ENCODE results near the gene PPP1R3E.
"Not testable (repeated sequence)": the region's sequence is repeated elsewhere in the genome, so short reads cannot be mapped to it uniquely, and the experiment has no call there.

The PPP1R3E gene, protein sequence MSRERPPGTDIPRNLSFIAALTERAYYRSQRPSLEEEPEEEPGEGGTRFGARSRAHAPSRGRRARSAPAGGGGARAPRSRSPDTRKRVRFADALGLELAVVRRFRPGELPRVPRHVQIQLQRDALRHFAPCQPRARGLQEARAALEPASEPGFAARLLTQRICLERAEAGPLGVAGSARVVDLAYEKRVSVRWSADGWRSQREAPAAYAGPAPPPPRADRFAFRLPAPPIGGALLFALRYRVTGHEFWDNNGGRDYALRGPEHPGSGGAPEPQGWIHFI

DNA sequence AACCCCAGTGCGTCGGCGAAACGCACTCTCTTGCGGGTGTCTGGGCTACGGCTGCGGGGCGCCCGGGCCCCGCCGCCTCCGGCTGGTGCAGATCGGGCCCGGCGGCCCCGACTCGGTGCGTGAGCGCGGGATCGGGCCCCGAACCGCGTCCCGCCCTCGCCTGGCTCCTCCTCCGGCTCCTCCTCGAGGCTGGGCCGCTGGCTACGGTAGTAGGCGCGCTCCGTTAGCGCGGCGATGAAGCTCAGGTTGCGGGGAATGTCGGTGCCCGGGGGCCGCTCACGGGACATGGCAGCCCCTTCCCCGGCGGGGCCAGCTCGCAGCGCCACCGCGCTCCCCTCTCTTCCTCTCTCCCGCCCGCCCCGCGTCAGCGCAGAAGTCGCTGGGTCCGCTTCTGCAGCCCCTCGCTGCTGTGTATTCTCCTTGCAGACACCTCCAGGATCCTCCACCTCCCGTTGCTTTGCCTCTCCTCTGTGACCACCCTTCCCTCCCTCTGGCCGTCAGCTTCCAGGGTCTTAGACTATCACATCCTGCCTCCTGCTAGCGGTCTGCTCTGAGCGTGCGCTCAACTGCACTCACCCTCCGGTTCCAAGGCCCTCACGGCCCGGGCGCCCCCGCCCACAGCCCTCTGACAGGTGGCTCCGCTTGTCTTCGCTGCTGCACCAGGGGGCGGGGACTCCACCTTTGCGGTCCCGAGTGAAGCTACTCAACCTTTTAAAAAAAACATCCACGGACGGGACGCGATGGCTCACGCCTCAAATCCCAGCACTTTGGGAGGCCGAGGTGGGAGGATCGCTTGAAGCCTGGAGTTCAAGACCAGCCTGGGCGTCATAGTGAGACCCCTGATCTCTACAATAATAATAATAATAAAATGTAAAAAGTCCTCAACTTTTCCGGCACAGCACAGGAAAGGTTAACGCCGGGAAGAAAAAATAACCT is at the start of gene PPP1R3E:
Gene PPP1R3E, minus strand, starts transcription at position 570 of the 936 bp plus-strand sequence. Its CDS starts 283 bp downstream, at position 287.
- DNase-seq: peak; percentile 56

DNA sequence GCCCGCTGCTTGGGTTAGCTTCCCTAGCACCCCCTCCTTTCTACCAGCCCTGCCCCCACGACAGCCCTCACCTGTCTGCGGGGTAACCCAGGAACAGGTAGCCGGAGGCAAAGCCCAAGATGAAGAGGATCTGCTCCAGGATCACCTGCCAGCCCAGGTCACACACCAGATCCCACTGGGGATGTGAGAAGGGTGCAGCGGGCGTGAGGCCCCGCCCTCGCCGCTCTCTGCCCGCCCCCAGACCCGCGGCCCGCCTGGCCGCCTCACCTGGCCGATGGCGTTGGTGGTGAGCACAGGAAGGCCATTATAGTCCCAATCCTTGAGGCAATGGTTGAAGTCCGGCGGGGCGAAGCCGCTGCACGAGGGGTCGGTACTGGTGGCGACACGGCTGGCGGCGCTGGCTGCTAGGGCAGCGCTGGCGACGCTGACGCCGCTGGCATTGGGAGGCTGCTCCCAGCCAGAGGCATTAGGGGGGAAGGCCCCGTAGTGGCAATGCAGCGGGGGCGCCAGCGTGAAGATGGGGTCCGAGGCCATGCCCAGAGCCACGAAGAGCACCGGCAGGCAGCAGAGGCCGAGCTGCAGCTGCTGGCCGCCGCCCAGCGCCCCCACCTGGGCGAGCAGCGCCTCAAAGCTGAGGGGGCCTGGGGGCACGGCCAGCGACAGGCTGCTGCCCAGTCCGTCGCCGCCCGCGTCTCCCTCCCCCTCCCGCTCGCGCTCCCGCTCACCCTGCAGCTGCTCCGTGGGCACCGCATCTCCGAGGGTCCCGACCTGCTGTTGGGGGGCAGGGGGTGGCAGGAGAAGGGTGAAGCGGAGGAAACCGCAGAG is 49.2 kb upstream of the PPP1R3E start:
- no peak for DNase-seq

DNA sequence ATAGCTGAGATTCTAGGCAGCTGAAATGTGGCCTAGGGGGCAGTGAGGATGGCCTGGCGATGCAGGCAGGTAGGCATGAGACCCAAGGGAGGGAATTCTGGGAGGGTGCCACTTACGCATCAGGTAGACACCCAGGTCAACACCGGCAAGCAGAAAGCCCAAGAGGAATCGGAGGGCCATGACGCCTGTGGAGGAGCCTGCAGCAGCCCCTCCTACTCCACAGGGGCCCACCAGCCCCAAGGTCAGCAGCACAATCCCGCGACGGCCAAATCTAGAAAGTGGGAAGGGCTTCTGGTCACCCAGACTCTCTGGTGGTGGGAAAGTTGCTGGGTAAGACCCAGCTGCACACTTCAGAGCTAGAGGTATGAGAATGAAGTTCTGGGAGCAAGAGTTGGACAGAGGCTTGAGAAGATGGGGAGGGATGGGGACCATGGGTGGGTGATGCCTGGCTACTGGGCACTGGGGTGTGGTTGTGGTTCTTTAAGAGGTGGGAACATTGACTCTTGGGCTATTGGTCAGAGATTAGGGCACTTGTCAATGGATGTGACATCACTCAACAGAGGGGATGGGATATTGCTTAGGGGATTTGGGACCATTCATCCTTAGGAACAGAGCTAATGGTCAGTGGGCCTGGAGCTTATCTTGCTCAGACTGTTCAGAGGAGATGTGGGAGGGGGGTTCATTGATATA is 46.6 kb upstream of the PPP1R3E start:
- no peak for DNase-seq

DNA sequence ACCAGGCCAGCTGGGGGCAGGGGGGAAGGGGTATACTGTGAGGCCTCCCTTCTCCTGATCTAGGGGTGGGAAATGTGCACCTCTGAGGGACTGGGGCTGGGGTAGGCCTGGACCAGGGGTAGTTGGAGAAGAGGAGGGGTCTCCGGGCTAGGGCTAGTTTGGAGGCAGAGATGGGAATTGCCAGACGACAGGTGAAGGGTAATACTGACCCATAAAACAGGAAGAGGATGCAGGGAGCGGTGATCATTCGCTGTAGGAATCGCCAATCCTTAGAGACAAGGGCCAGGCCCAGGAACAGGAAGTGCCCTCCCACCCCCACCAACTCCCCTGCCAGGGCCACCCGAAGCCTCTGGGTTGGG is 45.6 kb upstream of the PPP1R3E start:
- no peak for DNase-seq

DNA sequence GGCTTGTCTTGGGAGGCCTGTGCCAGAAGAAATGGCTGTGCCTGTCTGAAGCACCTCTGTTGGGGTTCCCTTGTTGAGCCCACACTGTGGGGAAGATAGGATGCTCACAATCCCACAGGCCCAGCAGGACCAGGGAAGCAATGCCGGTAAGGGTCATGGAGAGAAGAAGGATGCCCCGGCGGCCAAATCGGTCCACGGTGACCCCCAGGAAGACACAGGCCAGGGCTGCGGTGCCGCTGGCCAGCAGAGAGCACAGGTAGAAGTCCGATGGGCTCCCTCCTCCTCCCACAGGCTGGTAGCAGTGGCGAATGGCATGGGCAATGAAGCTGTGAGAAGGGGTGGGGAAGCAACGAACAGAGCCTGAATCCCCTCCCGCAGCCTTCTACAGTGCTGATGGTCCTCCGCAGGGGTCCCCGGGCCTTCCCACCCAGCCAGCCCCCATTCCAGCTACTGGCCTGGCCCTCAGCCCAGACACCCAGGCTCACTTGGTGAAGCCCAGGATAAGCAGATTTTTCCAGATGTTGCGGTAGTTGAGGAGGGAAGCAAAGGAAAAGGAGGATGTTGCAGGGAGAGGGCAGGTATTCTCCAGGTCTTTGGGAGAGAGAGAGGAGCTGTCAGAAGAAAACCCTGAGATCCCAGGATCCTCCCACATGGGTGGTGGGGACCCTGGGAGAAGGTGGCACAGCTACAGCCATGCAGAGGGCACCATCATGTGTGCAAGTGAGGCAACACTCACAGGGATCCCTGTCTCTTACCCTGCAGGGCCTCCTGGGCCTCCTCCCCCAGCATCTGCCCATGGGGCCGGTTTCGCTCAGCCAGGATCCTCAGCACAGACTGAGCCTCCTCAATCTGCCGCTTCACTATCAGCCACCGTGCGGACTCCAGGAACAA is 45.0 kb upstream of the PPP1R3E start:
- no peak for DNase-seq

DNA sequence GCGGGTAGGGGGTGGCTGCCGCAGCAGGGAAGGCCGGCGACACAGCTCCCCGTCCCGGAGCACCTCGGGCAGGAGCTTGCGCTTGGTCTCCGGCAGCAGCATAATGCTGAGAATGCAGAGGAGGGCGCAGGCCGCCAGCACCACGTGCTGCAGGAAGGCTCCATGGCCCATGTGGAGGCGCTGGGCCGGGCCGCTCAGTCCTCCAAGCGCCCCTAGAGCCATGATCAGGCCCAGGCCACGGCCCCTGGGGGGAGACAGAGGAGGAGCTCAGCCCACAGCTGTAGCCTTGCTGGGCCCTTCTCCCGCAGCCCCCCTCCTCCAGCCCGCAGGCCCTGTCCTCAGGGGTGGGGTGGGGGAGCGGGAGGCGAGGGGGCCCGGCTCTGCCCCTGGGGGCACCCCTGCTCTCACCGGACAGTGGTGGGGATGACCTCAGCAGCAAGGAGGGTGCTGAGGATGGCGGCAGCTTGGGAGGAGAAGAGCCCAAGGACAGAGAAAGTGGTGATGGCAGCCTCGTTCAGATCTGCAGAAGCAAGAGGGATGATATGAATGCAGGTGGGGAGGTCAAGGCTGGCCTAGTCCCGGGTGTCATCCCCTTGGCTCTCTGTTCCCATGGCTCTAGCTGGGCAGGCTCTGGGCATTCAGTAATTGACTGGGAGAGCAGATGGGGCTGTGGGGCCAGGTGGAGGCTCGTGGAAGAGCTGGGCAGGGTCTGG is 44.2 kb upstream of the PPP1R3E start:
- DNase-seq: no peak

DNA sequence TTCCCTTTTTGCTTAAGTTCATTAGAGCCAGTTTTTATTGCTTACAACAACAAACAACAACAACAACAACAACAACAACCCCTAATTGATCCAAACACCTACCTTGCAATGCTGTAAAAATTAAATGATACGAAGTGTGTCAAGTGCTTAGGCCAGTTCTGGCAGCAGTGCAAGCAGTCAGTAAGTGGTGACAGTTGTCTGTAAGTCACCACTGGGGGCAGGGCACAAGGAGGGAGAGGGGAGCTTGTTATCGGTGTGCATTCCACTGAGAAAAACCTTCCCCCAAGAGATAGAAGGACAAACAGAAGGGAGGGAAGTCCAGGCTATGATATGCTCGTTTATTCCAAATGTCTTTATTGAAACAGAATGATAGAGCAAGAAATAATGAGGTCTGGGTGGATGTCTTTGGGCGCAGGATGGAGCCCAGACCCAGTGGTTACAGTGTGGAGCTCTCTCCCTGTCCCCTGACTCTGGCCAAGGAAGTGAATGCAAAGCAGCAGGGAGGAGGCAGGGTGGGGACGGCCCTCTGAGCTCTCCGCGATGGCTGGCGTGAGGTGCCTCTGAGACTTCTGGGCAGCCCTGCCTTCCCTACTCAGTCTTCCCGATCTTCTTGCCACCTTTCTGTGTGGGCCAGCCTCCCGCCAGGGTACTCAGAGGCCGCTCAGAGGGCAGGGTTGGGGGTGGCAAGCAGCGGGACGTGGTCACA is 43.5 kb upstream of the PPP1R3E start:
- DNase-seq: no peak

DNA sequence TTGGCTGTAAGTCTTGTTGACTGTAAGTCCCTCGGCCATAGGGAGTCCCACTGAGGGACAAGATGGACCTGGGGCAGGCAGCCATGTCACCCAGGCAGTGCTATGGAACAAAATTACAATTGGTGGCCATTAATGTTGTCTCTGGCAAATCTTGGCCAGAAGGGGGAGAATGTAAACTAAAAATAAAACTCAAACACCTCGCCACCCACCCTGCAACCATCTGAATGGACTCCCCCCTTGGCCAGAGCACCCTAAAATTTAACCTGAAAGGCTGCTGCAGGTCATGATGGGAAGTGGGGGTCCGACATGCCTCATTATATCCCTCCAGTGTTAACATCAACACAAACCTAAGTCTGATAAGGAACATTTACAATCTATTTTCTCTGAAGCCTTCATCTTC is 41.8 kb upstream of the PPP1R3E start:
- DNase-seq: no peak

DNA sequence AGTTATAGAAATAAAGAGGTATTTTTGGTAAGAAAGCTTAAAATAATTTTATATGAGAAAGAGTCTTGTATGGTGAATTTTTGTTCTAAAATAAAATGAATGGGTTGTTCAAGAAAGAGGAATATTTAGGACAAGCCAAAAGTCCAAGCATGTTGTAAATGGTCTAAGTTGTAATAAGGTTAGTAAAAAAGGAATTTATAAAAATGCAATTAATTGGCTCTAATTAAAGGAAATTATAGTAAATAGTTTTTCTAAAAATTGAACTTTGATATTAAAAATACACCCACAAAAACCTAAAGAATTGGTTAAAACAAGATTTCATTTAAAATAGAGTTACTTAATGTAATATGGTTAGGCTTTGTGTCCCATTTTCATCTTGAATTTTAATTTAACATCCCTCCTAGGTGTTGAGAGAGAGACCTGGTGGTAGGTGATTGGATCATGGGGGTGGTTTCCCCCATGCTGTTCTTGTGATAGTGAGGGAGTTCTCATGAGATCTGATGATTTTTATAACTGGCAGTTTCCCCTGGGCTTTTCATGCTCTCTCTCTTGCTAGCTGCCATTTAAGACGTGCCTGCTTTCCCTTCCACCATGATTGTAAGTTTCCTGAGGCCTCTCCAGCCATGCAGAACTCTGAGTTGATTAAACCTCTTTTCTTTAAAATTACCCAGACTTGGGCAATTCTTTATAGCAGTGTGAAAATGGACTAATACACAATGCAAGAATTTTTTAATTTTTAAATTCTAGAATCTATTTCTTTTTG is 37.0 kb upstream of the PPP1R3E start:
- DNase-seq: no peak

DNA sequence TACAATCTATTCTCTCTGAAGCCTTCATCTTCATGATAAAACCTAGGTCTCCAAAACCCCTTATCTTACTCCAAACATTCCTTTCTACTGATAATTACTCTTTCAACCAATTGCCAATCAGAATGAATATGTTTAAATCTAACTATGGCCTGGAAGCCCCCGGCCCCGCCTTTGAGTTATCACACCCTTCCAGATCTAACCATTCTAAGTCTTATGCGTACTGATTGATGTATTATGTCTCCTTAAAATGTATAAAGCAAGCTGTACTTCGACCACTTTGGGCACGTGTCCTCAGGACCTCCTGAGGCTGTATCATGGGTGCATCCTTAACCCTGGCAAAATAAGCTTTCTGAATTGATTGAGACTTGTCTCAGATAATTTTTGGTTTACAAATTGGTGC is 33.0 kb upstream of the PPP1R3E start:
- DNase-seq: no peak

DNA sequence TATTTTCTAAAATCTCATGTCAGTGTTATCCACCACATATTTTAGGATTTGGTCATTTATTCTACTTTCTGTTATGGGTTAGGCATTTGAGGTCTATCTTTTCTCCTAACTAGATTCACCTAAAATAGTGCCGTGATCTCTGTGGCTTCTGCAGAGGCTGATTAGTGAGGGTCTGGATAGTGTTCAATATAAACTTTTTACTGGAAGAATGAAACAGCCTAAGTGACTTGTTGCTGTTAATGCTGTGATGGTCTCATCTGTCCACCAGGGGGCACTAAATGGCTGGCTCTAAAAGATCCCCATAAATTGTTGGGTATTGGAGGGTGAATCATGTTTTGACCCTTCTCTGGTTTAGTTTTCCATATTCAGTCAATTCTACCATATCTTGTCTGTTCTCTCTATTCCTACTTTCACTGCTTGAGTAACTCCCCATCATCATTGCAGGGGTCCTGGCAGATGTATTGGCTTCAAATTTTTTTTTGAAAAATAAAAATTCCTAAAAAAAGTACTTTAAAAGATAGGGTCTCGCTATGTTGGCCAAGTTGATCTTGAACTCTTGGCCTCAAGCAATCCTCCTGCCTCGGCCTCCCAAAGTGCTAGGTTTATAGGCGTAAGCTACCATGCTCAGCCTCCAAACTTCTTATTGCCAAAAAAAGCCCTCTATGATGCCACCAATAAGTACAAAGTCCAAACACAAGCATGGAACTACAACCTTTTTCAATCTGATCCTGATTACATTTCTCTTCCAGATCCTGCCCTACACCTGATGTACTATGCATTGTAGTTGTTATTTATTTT is 25.5 kb upstream of the PPP1R3E start:
- DNase-seq: peak; percentile 41

DNA sequence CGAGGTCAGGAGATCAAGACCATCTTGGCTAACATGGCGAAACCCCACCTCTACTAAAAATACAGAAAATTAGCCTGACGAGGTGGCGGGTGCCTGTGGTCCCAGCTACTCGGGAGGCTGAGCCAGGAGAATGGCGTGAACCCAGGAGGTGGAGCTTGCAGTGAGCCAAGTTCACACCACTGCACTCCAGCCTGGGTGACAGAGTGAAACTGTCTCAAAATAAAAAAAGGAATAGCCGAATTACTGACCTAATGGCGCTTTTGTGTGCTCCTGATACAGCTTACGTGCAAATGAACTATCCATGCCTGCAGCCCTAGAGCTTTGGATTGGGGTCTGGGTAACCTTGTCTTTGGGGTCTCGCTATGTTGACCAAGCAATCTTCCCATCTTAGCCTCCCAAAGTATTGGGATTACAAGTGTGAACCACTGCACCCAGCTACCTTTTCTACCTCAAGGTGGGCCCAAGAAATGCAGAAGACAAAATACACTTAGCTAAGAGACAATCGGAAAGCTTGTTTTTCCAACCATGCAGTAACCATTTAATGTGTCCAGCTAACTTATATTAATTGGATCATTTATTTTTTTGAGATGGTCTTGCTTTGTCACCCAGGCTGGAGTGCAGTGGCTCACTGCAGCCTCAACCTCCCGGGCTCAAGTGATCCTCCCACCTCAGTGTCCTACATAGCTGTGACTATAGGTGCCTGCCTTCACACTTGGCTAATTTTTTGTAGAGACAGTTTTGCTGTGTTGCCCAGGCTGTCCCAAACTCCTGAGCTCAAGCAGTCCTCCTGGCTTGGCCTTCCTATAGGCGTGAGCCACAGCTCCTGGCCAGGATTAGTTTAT is 24.1 kb upstream of the PPP1R3E start:
- no peak for DNase-seq

DNA sequence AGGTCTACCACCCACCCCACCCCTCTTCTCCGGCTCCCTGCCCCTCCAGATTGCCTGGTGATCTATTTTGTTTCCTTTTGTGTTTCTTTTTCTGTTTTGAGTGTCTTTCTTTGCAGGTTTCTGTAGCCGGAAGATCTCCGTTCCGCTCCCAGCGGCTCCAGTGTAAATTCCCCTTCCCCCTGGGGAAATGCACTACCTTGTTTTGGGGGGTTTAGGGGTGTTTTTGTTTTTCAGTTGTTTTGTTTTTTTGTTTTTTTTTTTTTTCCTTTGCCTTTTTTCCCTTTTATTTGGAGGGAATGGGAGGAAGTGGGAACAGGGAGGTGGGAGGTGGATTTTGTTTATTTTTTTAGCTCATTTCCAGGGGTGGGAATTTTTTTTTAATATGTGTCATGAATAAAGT is 23.1 kb upstream of the PPP1R3E start:
- not testable (repeated sequence) for DNase-seq

DNA sequence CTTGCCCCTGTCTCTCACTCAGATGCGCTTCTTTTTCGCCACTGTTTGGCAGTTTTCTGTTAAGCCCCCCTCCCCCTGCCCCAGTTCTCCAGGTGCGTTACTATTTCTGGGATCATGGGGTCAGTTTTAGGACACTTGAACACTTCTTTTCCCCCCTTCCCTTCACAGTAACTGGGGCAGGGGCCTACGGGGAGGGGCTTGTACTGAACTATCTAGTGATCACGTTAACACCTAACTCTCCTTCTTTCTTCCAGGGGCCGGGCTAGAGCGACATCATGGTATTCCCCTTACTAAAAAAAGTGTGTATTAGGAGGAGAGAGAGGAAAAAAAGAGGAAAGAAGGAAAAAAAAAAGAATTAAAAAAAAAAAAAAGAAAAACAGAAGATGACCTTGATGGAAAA is 22.3 kb upstream of the PPP1R3E start:
- no peak for DNase-seq

DNA sequence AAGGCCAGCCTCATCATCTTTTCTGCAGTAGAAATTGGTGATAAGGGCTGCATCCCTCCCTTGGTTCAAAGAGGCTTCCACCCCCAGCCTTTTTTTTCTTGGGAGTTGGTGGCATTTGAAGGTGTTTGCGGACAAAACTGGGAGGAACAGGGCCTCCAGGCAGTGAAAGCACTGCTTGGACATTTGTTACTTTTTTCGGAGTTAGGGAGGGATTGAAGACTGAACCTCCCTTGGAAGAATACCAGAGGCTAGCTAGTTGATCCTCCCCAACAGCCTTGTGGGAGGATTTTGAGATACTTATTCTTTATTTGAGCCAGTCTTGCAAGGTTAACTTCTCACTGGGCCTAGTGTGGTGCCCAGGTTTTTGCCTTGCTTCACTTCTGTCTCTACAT is 21.8 kb upstream of the PPP1R3E start:
- no peak for DNase-seq

DNA sequence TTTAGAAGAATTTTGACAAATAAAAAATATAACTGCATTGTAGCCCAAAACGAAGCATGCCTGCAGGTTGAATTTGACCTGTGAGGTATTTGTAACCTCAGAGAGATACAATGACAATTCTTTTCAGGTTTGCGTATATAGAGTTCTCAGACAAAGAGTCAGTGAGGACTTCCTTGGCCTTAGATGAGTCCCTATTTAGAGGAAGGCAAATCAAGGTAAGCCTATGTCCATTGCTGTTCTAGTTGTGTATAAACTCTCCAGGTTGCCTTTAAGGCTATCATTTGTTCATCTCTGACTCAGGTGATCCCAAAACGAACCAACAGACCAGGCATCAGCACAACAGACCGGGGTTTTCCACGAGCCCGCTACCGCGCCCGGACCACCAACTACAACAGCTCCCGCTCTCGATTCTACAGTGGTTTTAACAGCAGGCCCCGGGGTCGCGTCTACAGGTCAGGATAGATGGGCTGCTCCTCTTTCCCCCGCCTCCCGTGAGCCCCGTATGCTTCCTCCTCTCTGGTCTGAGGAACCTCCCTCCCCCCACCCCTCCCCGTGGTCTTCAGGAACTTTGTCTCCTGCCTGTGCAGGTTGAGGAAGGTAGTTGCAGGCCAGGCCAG is 21.3 kb upstream of the PPP1R3E start:
- no peak for DNase-seq

Data from NCI-H2227 treated with DMSO at 0.1 percent for 48 hours (cell line).